Measurements from ENCODE around the gene ALDH4A1. TPM values are rescaled to one million over a fixed set of nuclear protein-coding genes. Genes with fewer than 3 reads are reported as not detected.

ALDH4A1 gene
- total RNA-seq, 1 donor from 2014 or later, result 16.6 TPM

DNA sequence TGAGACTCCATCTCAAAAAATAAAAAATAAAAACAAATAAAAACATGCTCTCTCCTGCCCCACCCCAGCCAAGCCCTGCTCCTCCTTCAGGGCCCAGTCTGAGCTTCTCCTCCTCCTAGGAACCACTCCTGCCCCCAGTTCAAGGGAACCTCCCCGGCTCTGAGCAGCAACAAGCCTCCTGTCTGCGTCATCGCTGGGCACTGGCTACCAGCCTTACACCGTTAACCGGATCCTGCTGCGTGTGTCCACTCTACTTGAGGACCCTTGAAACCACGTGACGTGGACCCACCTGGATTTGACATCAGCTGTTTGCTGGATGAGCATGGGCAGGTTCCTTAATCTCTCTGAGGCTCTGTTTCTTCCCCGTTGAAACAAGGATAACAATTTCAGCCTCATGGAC is 41.3 kb downstream of the ALDH4A1 start:
- Histone ChIP-seq H3K9me3 (no peaks in the 10 kb centered on the region), H3K4me1 (no peaks in the 10 kb centered on the region), H3K36me3 (no peaks in the 10 kb centered on the region), H3K27ac (no peak overlapping the region), H3K4me3 (no peak overlapping the region), H3K27me3 (no peaks in the 10 kb centered on the region)
- intact Hi-C loops (cut with DNase I), result no loop called here
- no peak for DNase-seq (ENCODE audit: low spot score in 2 of 2)
- TF ChIP-seq, protein P1, sequence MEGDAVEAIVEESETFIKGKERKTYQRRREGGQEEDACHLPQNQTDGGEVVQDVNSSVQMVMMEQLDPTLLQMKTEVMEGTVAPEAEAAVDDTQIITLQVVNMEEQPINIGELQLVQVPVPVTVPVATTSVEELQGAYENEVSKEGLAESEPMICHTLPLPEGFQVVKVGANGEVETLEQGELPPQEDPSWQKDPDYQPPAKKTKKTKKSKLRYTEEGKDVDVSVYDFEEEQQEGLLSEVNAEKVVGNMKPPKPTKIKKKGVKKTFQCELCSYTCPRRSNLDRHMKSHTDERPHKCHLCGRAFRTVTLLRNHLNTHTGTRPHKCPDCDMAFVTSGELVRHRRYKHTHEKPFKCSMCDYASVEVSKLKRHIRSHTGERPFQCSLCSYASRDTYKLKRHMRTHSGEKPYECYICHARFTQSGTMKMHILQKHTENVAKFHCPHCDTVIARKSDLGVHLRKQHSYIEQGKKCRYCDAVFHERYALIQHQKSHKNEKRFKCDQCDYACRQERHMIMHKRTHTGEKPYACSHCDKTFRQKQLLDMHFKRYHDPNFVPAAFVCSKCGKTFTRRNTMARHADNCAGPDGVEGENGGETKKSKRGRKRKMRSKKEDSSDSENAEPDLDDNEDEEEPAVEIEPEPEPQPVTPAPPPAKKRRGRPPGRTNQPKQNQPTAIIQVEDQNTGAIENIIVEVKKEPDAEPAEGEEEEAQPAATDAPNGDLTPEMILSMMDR (IDR thresholded peaks at IDR 0.05), result no peak

DNA sequence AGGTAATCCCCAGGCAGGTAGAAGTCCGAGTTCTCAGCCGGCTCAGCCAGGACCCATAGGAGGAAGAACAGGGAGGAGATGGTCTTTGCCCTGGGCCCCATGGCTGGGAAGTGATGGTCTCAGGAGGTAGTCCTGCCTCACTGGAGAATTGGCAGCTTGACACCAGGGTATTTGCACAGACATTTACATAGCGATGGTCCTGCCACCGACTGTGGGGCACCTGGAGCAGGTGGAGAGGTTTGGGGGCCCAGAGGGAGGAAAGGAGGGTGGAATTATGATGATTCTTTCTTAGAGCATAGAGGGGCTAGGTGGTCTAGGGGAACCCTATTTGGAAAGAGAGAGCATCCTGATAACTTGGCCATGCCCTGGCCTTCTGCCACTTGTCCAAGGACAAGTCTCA is 42.8 kb downstream of the ALDH4A1 start, which contains the start of gene TAS1R2:
Gene TAS1R2 (minus strand): TSS at position 101 of the 400 bp plus-strand sequence. CDS start 0 bp downstream, at position 101.
- intact Hi-C loops (cut with DNase I), result loop anchor here (10.0 kb wide), 1 partner anchor 795 kb away; no protein-coding TSS in a partner anchor
- Histone ChIP-seq H3K4me3 (no peak within 1 kb of the TSS), H3K36me3 (no peaks in the 10 kb centered on the region), H3K9me3 (no peaks in the 10 kb centered on the region), H3K27ac (no peak within 1 kb of the TSS), H3K4me1 (no peaks in the 10 kb centered on the region), H3K27me3 (no peaks in the 10 kb centered on the region)
- DNase-seq (ENCODE audit: low spot score in 2 of 2), result no peak
- TF ChIP-seq, protein P1 (IDR thresholded peaks at IDR 0.05), result no peak

DNA sequence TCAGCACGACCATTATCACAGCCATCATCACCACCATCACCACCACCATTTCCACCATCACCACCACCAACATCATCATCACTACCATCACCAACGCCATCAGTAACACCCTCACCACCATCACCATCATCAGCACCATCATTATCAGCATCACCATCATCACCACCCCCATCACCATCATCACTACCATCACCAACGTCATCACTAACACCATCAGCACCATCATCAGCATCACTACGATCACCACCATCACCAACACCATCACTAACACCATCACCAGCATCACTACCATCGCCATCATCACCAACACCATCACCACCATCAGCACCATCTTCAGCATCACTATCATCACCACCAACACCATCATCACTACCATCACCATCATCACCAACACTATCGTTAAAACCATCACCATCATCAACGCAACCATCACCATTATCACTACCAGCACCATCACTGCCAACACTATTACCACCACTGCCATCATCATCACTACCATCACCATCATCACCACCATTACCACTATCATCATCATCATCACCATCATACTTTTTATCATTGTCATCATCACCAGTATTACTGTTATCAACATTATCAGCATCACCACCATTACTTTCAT is 44.2 kb downstream of the ALDH4A1 start:
- Histone ChIP-seq H3K4me1 (no peaks in the 10 kb centered on the region), H3K27me3 (no peaks in the 10 kb centered on the region), H3K4me3 (no peak overlapping the region), H3K36me3 (no peaks in the 10 kb centered on the region), H3K27ac (no peak overlapping the region), H3K9me3 (no peaks in the 10 kb centered on the region)
- intact Hi-C loops (cut with DNase I), result loop anchor here (10.0 kb wide), 1 partner anchor 793 kb away; no protein-coding TSS in a partner anchor
- TF ChIP-seq, protein P1 (IDR thresholded peaks at IDR 0.05), result no peak
- no peak for DNase-seq (ENCODE audit: low spot score in 2 of 2)

DNA sequence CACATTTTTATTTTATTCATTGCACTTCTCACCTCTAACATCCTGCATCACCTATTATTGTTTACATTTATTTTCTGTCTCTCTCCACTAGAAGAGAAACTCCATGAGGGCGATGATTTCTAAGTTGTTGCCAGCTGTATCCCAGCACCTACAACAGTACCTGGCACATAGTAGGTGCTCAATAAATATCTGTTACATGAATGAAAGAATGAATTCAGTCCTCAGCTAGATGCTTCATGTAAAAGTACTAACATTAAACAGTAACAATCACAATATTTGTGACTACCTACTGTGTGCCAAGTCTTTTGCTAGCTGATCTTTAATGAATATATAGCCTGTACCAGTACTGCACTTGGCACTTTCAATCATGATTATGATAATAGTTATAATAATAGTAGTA is 45.9 kb downstream of the ALDH4A1 start:
- intact Hi-C loops (cut with DNase I), result loop anchor here (10.0 kb wide), 1 partner anchor 792 kb away; no protein-coding TSS in a partner anchor

DNA sequence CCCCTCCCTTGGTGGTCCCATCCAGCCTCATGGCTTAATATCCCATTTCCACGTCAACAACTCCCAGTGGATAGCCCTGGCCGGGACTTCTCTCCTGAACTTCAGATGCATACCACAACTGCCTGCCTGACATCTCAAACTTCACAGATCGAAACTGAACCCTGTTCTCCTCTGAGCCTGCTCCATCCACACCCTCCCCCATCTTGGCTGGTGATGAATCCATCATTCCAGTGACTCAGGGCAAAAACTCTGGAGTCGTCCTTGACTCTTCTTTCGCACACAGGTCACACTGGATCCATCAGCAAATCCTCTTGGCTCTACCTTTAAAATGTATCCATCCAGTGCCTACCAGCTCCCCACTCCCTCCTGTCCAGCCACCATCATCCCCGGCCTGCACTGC is 46.8 kb downstream of the ALDH4A1 start:
- Histone ChIP-seq H3K36me3 (no peaks in the 10 kb centered on the region), H3K27me3 (no peaks in the 10 kb centered on the region), H3K4me1 (no peaks in the 10 kb centered on the region), H3K27ac (no peak overlapping the region), H3K9me3 (no peaks in the 10 kb centered on the region), H3K4me3 (no peak overlapping the region)
- DNase-seq (ENCODE audit: low spot score in 2 of 2), result no peak
- TF ChIP-seq, protein P1 (IDR thresholded peaks at IDR 0.05), result no peak
- intact Hi-C loops (cut with DNase I), result loop anchor here (10.0 kb wide), 1 partner anchor 791 kb away; no protein-coding TSS in a partner anchor

More for the DNA sequence above, 45.9 kb downstream of the ALDH4A1 start:
- Histone ChIP-seq H3K27me3 (no peaks in the 10 kb centered on the region), H3K4me1 (no peaks in the 10 kb centered on the region), H3K36me3 (no peaks in the 10 kb centered on the region), H3K27ac (no peak overlapping the region), H3K4me3 (no peak overlapping the region), H3K9me3 (no peaks in the 10 kb centered on the region)
- TF ChIP-seq, protein P1 (IDR thresholded peaks at IDR 0.05), result no peak
- DNase-seq (ENCODE audit: low spot score in 2 of 2), result no peak

Data from ascending aorta (tissue), 2 donors.